Activated T-cell treated with anti-CD3 and anti-CD28 coated beads for 1 hour (primary cell): Measurements from ENCODE around the gene ENTHD1.
"Not testable (repeated sequence)": the region's sequence is repeated elsewhere in the genome, so short reads cannot be mapped to it uniquely, and the experiment has no call there.

Experiments
- DNase-seq: peaks from one replicate; pipeline ENCODE4 v3.0.0-alpha.2; 2020; ENCODE audit warnings: low read depth

ENTHD1 gene

DNA sequence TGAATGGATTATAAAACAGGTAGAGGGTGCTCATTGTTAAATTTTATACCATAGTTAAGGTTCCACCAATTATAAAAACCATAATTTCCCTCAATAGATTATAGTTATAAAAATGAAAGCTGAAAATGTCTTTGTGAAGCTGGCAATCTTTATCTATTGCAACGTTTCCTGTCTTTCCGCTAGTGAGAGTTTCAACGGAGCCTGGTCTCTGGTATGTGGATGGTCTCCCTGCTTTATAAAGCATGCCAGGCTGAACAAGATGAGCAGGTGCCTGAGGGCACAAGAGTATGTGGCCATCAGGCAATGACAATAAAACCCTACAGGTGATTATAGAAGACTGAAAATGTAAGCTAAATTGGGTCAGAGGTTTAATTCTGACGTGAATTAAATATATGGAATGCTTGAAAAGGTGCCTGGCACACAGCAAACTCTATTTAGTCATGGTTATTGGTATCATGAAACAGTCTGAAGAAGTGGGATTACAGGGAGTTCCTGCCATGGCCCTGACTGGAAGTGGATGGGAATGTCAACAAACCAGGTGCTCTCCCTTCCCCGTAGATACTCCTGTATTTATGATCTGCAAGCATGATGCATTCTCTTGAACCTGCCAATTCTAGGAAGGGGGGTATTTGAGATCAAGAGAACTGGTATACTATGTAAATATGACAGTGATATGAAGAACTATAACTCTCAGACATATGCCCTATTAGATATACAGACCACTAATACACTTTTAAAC lies 115.7 kb downstream of the ENTHD1 start:
- no peak for DNase-seq

- no peak for DNase-seq
Measured at GRCh38 chr22:39776295-39777009, 117.1 kb downstream of the ENTHD1 start.

DNA sequence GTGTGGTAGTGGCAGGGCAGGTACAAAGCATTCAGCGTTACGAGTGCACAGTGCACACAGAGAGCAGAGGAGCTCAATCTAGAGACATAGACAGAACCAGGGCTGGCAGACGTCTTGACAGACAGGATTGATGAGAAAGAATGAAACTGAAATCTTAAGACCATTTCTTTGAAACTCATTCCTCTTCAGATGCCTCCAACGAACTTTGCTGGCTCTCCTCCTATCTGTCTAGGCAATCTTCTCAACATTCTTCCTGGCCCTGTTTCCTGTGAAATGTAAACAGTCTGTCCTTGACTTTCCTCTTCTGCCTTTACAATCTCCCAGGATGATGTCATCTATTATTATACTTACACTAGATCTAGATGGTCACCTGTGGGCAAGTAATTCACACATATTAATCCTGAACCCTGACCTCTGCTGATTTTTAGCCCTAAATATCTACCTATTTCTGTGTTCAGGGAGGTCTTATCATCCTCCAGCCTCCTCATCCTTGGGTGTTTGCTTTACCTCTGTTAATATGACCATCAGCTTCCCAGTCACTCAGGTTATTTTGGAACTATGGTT lies 119.5 kb downstream of the ENTHD1 start:
- DNase-seq: no peak

DNA sequence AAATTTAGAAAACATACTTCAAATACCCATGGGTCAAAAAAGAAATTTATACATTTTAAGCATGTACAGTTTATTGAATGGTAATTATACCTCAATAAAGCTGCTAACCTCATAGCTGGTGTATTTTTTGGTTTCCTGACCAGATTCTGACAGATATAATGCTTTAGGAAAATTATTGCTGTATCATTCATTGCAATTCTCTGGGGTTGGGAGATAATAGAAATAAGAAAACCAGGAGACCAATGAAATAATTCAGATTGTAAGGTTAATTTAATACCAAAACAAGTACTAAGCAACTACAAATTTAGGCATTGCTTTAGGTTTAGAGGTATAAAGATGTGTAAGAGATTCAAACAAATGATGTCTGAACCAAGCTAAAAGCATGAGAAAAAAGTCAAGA lies 120.1 kb downstream of the ENTHD1 start:
- DNase-seq: no peak

DNA sequence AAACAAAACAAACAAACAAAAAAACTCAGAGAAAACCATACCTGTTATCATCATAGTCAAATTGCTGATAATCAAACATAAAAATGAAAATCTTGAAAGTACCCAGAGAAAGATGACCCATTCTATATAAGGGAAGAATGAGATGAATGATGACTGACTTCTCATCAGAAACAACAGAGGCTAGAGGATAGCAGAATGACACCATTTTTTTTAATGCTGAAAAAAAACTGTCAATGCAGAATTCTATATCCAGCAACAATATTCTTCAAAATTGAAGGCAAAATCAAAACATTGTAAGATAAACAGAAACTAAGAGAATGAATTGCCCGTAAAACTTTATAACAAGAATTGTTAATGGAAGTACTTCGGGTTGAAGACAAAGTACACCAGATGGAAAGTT lies 122.1 kb downstream of the ENTHD1 start:
- DNase-seq: no peak

GRCh38 chr22:39765661-39766060 lies 127.9 kb downstream of the ENTHD1 start:
- no peak for DNase-seq

- no peak for DNase-seq
Measured at GRCh38 chr22:39765046-39765445, 128.5 kb downstream of the ENTHD1 start.

DNA sequence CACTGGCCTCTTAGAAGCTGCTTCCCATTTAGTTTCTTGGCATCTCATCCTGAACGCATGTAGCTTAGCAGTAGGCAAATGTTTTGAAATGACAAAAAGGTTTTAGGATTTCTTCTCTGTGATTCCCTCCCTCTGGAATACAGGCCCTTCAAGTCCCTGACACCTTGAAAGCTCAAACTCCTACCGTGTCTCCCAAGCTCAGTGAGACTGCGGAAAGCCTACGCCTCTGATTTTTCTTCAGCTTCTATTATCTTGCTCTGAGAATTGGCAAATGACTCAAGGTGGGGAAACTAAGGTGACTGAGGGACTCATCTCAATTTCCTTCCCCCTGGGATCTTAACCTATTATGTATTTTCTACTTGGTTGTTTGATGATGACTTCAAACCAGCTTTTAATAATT lies 130.3 kb downstream of the ENTHD1 start:
- no peak for DNase-seq

- no peak for DNase-seq
Measured at GRCh38 chr22:39750759-39751158, 142.8 kb downstream of the ENTHD1 start.

- DNase-seq: no peak
Measured at GRCh38 chr22:39748877-39749276, 144.7 kb downstream of the ENTHD1 start.

GRCh38 chr22:39746600-39747262 lies 146.8 kb downstream of the ENTHD1 start:
- DNase-seq: no peak

GRCh38 chr22:39745789-39746188 lies 147.8 kb downstream of the ENTHD1 start:
- DNase-seq: no peak

DNA sequence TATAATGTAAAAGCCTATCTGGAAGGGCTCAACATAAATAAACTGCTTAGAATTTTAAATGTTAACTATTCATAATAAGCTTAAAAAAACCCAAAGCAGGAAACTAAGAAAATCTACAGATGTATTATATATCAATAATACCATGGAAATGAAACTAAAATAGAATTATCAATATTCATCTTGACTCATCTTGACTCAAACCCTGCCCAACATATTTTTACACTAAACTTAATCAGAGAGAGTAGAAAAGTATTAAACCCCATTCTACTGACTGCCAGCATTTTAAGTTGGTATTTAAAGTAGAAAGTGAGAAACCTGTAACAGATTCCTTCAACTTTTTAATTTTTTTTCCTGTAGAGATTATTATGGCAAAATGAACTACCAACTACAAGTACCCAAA lies 149.2 kb downstream of the ENTHD1 start:
- DNase-seq: no peak

DNA sequence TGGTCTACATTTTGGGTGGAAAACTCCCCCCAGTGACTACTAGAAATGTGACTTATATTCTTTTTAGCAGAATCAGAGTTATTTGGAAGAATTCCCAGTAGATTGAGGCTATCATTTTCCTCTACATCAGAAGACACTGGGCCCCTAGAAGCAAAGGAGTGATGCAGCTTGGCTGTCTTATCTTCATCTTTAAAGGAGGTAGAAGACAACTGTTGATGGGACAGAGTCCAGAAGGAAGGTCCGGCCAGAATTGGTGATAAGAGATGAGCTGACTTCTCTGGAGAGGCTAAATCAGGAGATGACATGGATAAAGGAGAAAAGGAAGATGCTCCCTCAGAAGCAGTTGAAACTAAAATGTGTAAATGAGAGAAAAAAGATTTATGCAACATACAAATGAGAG lies 149.6 kb downstream of the ENTHD1 start:
- no peak for DNase-seq

- DNase-seq: no peak
Measured at GRCh38 chr22:39739338-39740027, 154.1 kb downstream of the ENTHD1 start.

GRCh38 chr22:39738746-39739145 lies 154.8 kb downstream of the ENTHD1 start:
- no peak for DNase-seq

DNA sequence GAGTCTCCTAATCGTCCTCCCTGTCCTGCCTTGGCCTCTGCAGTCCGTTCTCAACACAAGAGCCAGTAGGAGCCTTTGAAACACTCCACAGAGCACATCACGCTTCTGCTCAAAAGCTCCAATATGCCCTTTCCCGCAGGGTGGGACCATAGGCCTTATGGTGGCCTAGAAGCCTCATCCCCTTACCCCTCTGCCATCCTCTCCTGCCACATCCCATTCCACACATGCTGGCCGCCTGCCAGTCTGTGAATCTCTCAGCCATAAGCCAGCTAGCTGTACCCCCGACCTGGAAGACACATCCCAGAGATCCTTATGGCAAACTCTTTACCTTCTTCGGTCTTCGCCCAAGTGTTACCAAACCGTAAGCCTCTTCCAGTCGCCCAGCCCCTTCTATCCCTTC lies 157.8 kb downstream of the ENTHD1 start:
- no peak for DNase-seq

GRCh38 chr22:39734866-39735265 lies 158.7 kb downstream of the ENTHD1 start:
- DNase-seq: no peak

DNA sequence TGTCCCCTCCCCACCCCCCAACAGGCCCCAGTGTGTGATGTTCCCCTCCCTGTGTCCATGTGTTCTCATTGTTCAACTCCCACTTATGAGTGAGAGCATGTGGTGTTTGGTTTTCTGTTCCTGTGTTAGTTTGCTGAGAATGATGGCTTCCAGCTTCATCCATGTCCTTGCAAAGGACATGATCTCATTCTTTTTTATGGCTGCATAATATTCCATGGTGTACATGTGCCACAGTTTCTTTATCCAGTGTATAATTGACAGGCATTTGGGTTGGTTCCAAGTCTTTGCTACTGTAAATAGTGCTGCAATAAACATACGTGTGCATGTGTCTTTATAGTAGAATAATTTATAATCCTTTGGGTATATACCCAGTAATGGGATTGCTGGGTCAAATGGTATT lies 159.5 kb downstream of the ENTHD1 start:
- not testable (repeated sequence) for DNase-seq

DNA sequence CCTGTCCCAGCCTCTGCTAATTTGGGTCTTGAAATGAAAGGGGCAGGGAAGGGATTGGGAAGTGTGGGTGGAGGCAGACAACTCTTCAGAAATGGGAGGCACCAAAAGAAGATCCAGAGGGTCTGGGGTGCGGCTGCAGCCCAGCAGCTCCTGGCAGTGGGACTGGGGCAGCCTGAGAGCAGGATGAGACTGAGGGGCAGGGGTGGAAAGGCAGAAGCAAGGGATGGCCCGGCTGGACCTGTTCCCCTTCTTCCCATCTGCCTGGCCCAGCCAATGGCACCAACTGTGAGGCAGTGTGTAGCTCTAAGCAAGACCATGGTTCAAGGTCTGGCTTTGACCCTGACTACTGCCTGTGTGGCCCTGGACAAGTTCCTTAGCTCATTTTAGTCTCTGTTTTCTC lies 160.4 kb downstream of the ENTHD1 start:
- no peak for DNase-seq

DNA sequence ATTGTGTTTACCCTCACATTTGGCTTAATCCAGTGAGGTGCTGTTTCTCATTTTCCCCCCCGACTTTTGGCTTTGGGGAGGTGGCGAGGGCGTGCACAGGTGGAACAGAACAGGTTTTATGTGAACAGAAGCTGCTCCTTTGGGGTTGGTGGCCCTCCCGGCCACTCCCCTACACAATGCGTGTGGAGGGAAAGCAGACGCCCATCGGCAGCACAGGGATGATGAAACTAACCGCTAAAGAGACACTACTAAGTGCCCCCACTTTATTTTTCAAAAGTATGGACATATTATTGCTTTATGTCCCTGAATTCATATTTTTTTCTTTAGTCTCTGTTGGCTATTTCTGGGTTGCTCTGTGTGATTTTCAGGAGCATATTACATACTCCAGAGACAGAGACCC lies 160.9 kb downstream of the ENTHD1 start:
- DNase-seq: no peak

- DNase-seq: no peak
Measured at GRCh38 chr22:39731881-39732555, 161.5 kb downstream of the ENTHD1 start.
